Caco-2 (cell line): ENCODE data around the gene HSF5. TPM values are rescaled to one million over a fixed set of nuclear protein-coding genes. Genes with fewer than 3 reads are reported as not detected.

Experiments
- BruUV-seq: library from RNA; stranded (reverse); fragments of 400-500 nt; replicated peaks from 2 replicates; lab custom pipeline; 2021; lab: Mats Ljungman, UMichigan
- CTCF ChIA-PET: fragments of 300-600 bp; sonication (Branson Sonifier 250); formaldehyde crosslinking; loops from one replicate; lab custom pipeline; 2022; ENCODE audit warnings: antibody characterized with exemption; lab: Charles Lee
- POLR2A ChIA-PET: fragments of 300-600 bp; sonication (Branson Sonifier 250); formaldehyde crosslinking; loops from one replicate; lab custom pipeline; 2022; ENCODE audit warnings: antibody characterized with exemption; lab: Charles Lee
- DNase-seq, 2 experiments: peaks; one replicate each; pipeline versions ENCODE4 v3.0.0 to v3.0.0-alpha.2; 2020 to 2022
- H3K27me3 ChIP-seq: replicated peaks from 2 replicates; pipeline ENCODE4 v1.6.0; 2011; ENCODE audit warnings: low read length; ENCODE audit not compliant: control insufficient read depth, insufficient read depth
- H3K36me3 ChIP-seq: 2 replicates; pipeline ENCODE4 v1.5.1; 2011; ENCODE audit warnings: low read length; ENCODE audit not compliant: control insufficient read depth, insufficient read depth
- H3K4me1 ChIP-seq: fragments of 250-450 bp; sonication (Bioruptor Pico); 2 replicates; pipeline ENCODE4 v1.5.1; 2020; ENCODE audit warnings: mild to moderate bottlenecking
- H3K4me3 ChIP-seq: 2 replicates; pipeline ENCODE4 v1.5.1; 2011; ENCODE audit warnings: low read depth, mild to moderate bottlenecking, control low read depth, low read length
- H3K9me3 ChIP-seq: fragments of 250-450 bp; sonication (Bioruptor Pico); 2 replicates; pipeline ENCODE4 v1.5.1; 2020; ENCODE audit warnings: mild to moderate bottlenecking, moderate library complexity
- H3K27ac Mint-ChIP-seq: one replicate; pipeline ENCODE4 v1.8.0; 2022; ENCODE audit warnings: mixed read lengths; ENCODE audit not compliant: unreplicated experiment
- H3K27me3 Mint-ChIP-seq: one replicate; pipeline ENCODE4 v1.8.0; 2022; ENCODE audit warnings: mixed read lengths; ENCODE audit not compliant: insufficient read depth, unreplicated experiment
- H3K36me3 Mint-ChIP-seq: one replicate; pipeline ENCODE4 v1.8.0; 2022; ENCODE audit warnings: mild to moderate bottlenecking, mixed read lengths; ENCODE audit not compliant: insufficient read depth, unreplicated experiment
- H3K4me1 Mint-ChIP-seq: one replicate; pipeline ENCODE4 v1.8.0; 2022; ENCODE audit warnings: low read depth, mixed read lengths; ENCODE audit not compliant: unreplicated experiment
- H3K4me3 Mint-ChIP-seq: one replicate; pipeline ENCODE4 v1.8.0; 2022; ENCODE audit warnings: mild to moderate bottlenecking, moderate library complexity, mixed read lengths; ENCODE audit not compliant: unreplicated experiment
- H3K9me3 Mint-ChIP-seq: one replicate; pipeline ENCODE4 v1.8.0; 2022; ENCODE audit warnings: mixed read lengths; ENCODE audit not compliant: unreplicated experiment
- CTCF ChIP-seq, 2 experiments: fragments of 200-600 bp in 1 of 2; IDR thresholded peaks; 1 replicate in 1 of 2; 2 replicates in 1 of 2; pipeline versions ENCODE4 v1.5.1 to v1.8.0; 2011 to 2022; ENCODE audit warnings: antibody characterized with exemption in 1 of 2, control low read depth in 1 of 2, inconsistent platforms in 1 of 2, low read depth in 1 of 2, low read length in 1 of 2, mild to moderate bottlenecking in 1 of 2, moderate library complexity in 1 of 2; ENCODE audit not compliant: insufficient read depth in 1 of 2, severe bottlenecking in 1 of 2, unreplicated experiment in 1 of 2
- intact Hi-C: fragments of 100-400 bp; cut with micrococcal nuclease; formaldehyde crosslinking; loops from one replicate; pipeline ENCODE4 v1.10.0; 2022; ENCODE audit not compliant: unreplicated experiment
- total RNA-seq: library from RNA; stranded (reverse); gene quantifications from 2 replicates; pipeline ENCODE4 v1.2.3, GENCODE V29; 2022

The HSF5 gene
- total RNA-seq, 1 experiment from 2014 or later: 0.98 TPM

- peaks cover 73% of the 10 kb centered on the region for H3K36me3 Mint-ChIP-seq
- no peaks in the 10 kb centered on the region for H3K27me3 Mint-ChIP-seq
- Histone ChIP-seq H3K9me3 (no peaks in the 10 kb centered on the region), H3K4me1 (peaks cover 98% of the 10 kb centered on the region), H3K4me3 (no peak overlapping the region), H3K27me3 (no peaks in the 10 kb centered on the region), H3K36me3 (peaks cover 2% of the 10 kb centered on the region; the same call in 1 of the 2 replicates)
- no peak for TF ChIP-seq CTCF (IDR thresholded peaks at IDR 0.05; ENCODE audit: insufficient read depth in 1 of 2, low read depth in 1 of 2, low read length in 1 of 2, severe bottlenecking in 1 of 2, unreplicated experiment in 1 of 2)
- H3K4me3 Mint-ChIP-seq: peak overlapping the region; percentile 10
- ChIA-PET CTCF (interaction anchor here (1.8 to 2.2 kb wide), 2 partner anchors 35 to 65 kb away, joined by 6 to 11 read pairs; partner anchors contain the start of gene RNF43), POLR2A (interaction anchor here (1.8 to 2.0 kb wide), 3 partner anchors 33 to 35 kb away, joined by 4 to 14 read pairs (median 6); partner anchors contain the start of gene RNF43)
- intact Hi-C loops: loop anchor here (5.0 kb wide), 1 partner anchor 35 kb away; the partner anchor contains the start of gene RNF43
- no peaks in the 10 kb centered on the region for H3K9me3 Mint-ChIP-seq
- H3K27ac Mint-ChIP-seq: peak overlapping the region; percentile 59
- no TSS peak for BruUV-seq
- DNase-seq: no peak
- peaks cover 67% of the 10 kb centered on the region for H3K4me1 Mint-ChIP-seq
These were observed 105.9 kb downstream of the HSF5 start for GRCh38 chr17:58382108-58382871.

- H3K4me1 ChIP-seq: peaks cover 98% of the 10 kb centered on the region
These were observed 106.8 kb downstream of the HSF5 start for GRCh38 chr17:58381124-58382035.

More at GRCh38 chr17:58381124-58382035, 106.8 kb downstream of the HSF5 start:
- Histone ChIP-seq H3K27me3 (no peaks in the 10 kb centered on the region), H3K4me3 (no peak overlapping the region), H3K36me3 (peaks cover 1% of the 10 kb centered on the region; the same call in 1 of the 2 replicates), H3K9me3 (no peaks in the 10 kb centered on the region)
- intact Hi-C loops: loop anchor here (1.0 to 5.0 kb wide), 3 partner anchors 10 to 36 kb away; partner anchors contain the start of gene RNF43
- Mint-ChIP-seq H3K4me3 (peak overlapping the region; percentile 44), H3K9me3 (no peaks in the 10 kb centered on the region), H3K4me1 (peaks cover 71% of the 10 kb centered on the region), H3K27me3 (no peaks in the 10 kb centered on the region), H3K36me3 (peaks cover 73% of the 10 kb centered on the region), H3K27ac (peak overlapping the region; percentile 59)
- TF ChIP-seq CTCF (IDR thresholded peaks at IDR 0.05; ENCODE audit: insufficient read depth in 1 of 2, low read depth in 1 of 2, low read length in 1 of 2, severe bottlenecking in 1 of 2, unreplicated experiment in 1 of 2): no peak
- BruUV-seq: TSS peak; percentile 86
- DNase-seq: peak; percentile 86 to 92
- POLR2A ChIA-PET: interaction anchor here (1.0 to 1.9 kb wide), 3 partner anchors 17 to 36 kb away, joined by 3 to 14 read pairs (median 6); partner anchors contain the start of gene RNF43
- CTCF ChIA-PET: interaction anchor here (0.7 to 2.2 kb wide), 4 partner anchors 17 to 64 kb away, joined by 3 to 11 read pairs (median 7); partner anchors contain the start of gene RNF43
